ENCODE data around the gene SLC35G6.
"Not testable (repeated sequence)": the region's sequence is repeated elsewhere in the genome, so short reads cannot be mapped to it uniquely, and the experiment has no call there.

The SLC35G6 gene

DNA sequence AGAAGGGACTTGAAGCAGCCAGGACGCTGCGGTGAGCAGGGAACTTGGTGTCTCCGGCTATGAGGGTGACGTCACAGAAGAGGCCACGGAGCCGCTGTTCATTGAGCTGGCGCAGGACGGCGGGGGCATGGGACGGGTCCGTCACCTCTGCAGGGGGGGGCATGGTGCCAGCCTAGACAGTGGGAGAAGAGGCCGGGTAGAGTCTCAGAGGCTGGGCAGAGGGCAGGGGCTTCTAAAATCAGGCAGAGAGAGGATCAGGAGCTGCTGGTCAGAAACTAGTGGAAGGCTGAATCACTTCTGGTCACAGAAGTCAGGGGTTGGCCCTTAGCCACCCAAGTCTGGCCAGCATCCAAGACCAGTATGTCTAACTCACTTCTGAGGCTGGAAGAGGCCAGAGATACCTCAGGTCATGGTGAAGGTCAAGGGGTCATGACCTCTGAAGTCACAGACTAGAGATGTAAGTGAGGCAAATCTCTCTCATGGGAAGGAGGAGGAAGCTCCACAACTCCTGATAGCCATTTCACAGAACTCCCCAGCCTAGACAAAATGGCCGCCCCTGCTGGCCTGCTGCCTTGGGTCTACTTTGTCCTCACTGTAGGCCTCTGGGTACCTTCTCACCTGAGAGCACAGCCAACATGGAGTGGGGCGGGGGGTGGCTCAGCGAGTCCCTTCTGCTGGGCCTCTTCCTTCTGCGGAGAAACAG, 14.5 kb upstream of the SLC35G6 start:
- TF ChIP-seq, protein P1, sequence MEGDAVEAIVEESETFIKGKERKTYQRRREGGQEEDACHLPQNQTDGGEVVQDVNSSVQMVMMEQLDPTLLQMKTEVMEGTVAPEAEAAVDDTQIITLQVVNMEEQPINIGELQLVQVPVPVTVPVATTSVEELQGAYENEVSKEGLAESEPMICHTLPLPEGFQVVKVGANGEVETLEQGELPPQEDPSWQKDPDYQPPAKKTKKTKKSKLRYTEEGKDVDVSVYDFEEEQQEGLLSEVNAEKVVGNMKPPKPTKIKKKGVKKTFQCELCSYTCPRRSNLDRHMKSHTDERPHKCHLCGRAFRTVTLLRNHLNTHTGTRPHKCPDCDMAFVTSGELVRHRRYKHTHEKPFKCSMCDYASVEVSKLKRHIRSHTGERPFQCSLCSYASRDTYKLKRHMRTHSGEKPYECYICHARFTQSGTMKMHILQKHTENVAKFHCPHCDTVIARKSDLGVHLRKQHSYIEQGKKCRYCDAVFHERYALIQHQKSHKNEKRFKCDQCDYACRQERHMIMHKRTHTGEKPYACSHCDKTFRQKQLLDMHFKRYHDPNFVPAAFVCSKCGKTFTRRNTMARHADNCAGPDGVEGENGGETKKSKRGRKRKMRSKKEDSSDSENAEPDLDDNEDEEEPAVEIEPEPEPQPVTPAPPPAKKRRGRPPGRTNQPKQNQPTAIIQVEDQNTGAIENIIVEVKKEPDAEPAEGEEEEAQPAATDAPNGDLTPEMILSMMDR (IDR thresholded peaks at IDR 0.05; ENCODE audit: low read depth, low read length, missing control alignments), result no peak
- no peak overlapping the region for H3K4me3 ChIP-seq (replicated peaks; ENCODE audit: low read depth, low read length)
- DNase-seq (ENCODE audit: extremely low read depth, low read depth), result no peak

GRCh38 chr17:7467498-7467897, 13.7 kb upstream of the SLC35G6 start:
- no peak overlapping the region for H3K4me3 ChIP-seq (replicated peaks; ENCODE audit: low read depth, low read length)
- DNase-seq (ENCODE audit: extremely low read depth, low read depth), result no peak
- TF ChIP-seq, protein P1 (IDR thresholded peaks at IDR 0.05; ENCODE audit: low read depth, low read length, missing control alignments), result no peak

GRCh38 chr17:7468290-7468689, 13.0 kb upstream of the SLC35G6 start:
- TF ChIP-seq, protein P1 (IDR thresholded peaks at IDR 0.05; ENCODE audit: low read depth, low read length, missing control alignments), result no peak
- no peak overlapping the region for H3K4me3 ChIP-seq (replicated peaks; ENCODE audit: low read depth, low read length)
- DNase-seq (ENCODE audit: extremely low read depth, low read depth), result no peak

GRCh38 chr17:7468804-7469389, 12.3 kb upstream of the SLC35G6 start:
- DNase-seq (ENCODE audit: extremely low read depth, low read depth), result no peak
- TF ChIP-seq, protein P1 (IDR thresholded peaks at IDR 0.05; ENCODE audit: low read depth, low read length, missing control alignments), result no peak

DNA sequence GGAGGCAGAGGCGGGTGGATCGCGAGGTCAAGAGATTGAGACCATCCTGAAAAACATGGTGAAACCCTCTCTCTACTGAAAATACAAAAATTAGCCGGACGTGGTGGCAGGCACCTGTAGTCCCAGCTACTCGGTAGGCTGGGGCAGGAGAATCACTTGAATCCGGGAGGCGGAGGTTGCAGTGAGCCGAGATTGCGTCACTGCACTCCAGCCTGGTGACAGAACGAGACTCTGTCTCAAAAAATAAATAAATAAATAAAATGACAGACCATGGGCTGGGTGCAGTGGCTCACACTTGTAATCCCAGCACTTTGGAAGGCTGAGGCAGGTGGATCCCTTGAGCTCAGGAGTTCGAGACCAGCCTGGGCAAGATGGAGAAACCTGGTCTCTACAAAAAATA, 11.4 kb upstream of the SLC35G6 start:
- not testable (repeated sequence) for H3K4me3 ChIP-seq (replicated peaks; ENCODE audit: low read depth, low read length); DNase-seq (ENCODE audit: extremely low read depth, low read depth)

More at GRCh38 chr17:7468804-7469389, 12.3 kb upstream of the SLC35G6 start:
- no peak overlapping the region for H3K4me3 ChIP-seq (replicated peaks; ENCODE audit: low read depth, low read length)

GRCh38 chr17:7470457-7470973, 10.7 kb upstream of the SLC35G6 start:
- not testable (repeated sequence) for H3K4me3 ChIP-seq (replicated peaks; ENCODE audit: low read depth, low read length); DNase-seq (ENCODE audit: extremely low read depth, low read depth)

DNA sequence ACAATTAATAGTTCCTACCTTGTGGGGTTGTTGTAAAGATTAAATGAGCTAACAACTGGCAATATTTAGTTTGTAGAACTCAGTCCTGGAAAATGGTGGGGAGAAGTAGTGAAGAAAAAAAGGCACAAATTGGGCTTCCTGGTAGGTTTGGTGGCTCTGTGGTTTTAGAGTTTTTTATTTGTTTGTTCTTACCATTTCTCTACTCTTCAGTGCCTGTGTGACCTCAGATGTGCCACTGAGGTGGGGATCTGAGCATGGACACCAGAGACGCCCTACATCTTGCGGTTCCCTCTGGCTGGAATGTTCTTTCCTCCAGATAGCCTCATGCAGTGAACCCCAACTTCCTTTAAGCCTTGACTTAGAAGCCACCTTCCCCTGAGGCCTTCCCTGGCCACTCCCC, 9.5 kb upstream of the SLC35G6 start:
- TF ChIP-seq, protein P1 (IDR thresholded peaks at IDR 0.05; ENCODE audit: low read depth, low read length, missing control alignments), result no peak
- no peak for DNase-seq (ENCODE audit: extremely low read depth, low read depth)
- H3K4me3 ChIP-seq (replicated peaks; ENCODE audit: low read depth, low read length), result no peak overlapping the region

GRCh38 chr17:7474767-7475166, 6.5 kb upstream of the SLC35G6 start:
- DNase-seq (ENCODE audit: extremely low read depth, low read depth); H3K4me3 ChIP-seq (replicated peaks; ENCODE audit: low read depth, low read length): not testable (repeated sequence)

Measured in HFF-Myc (cell line).